H1 (cell line): ENCODE data around the gene NTNG2. TPM values are rescaled to one million over a fixed set of nuclear protein-coding genes. Genes with fewer than 3 reads are reported as not detected.

Source experiments
- CTCF ChIA-PET: fragments of 300-600 bp; sonication (Branson Sonifier 250); formaldehyde crosslinking; loops from one replicate; lab custom pipeline; 2021; ENCODE audit not compliant: partially characterized antibody; lab: Charles Lee
- POLR2A ChIA-PET: fragments of 300-600 bp; sonication (Branson Sonifier 250); formaldehyde crosslinking; loops from one replicate; lab custom pipeline; 2021; ENCODE audit warnings: inconsistent platforms; ENCODE audit not compliant: partially characterized antibody; lab: Charles Lee
- DNase-seq, 2 experiments: peaks; one replicate each; pipeline versions ENCODE4 v3.0.0 to v3.0.0-alpha.2; 2010 to 2022; ENCODE audit warnings: low spot score in 2 of 2, low read depth in 1 of 2, mixed read lengths in 1 of 2
- FAIRE-seq: peaks from 2 replicates; lab custom pipeline; 2011; peaks lifted over from hg19 to GRCh38; lab: Jason Lieb, UNC
- H2AFZ ChIP-seq: 2 replicates; pipeline ENCODE4 v1.8.1; 2012; ENCODE audit warnings: low read length, inconsistent platforms
- H2AK5ac ChIP-seq: 2 replicates; pipeline ENCODE4 v1.6.1; 2013; ENCODE audit warnings: low read depth, low read length
- H2BK120ac ChIP-seq: replicated peaks from 2 replicates; pipeline ENCODE3; 2013; ENCODE audit warnings: low read depth, low read length, inconsistent platforms
- H2BK12ac ChIP-seq: 2 replicates; pipeline ENCODE4 v1.6.1; 2013; ENCODE audit warnings: low read depth, low read length
- H2BK15ac ChIP-seq: 2 replicates; pipeline ENCODE4 v1.6.1; 2013; ENCODE audit warnings: low read length
- H2BK20ac ChIP-seq: 2 replicates; pipeline ENCODE4 v1.6.1; 2013; ENCODE audit warnings: low read length
- H2BK5ac ChIP-seq: 2 replicates; pipeline ENCODE4 v1.6.1; 2013; ENCODE audit warnings: low read depth, low read length
- H3K14ac ChIP-seq: 2 replicates; pipeline ENCODE4 v1.6.1; 2013; ENCODE audit warnings: inconsistent platforms; ENCODE audit not compliant: insufficient read length
- H3K18ac ChIP-seq: 2 replicates; pipeline ENCODE4 v1.6.1; 2013; ENCODE audit warnings: low read length; ENCODE audit errors: extremely low read depth
- H3K23ac ChIP-seq: 2 replicates; pipeline ENCODE4 v1.6.1; 2013; ENCODE audit warnings: inconsistent platforms; ENCODE audit not compliant: insufficient read length
- H3K23me2 ChIP-seq: 2 replicates; pipeline ENCODE4 v1.6.1; 2013; ENCODE audit warnings: low read depth, low read length
- H3K27ac ChIP-seq: 2 replicates; pipeline ENCODE4 v1.6.1; 2011; ENCODE audit warnings: low read depth, low read length, inconsistent platforms
- H3K27me3 ChIP-seq, 4 experiments: replicated peaks in 1 of 4; 1 replicate in 1 of 4; 2 replicates in 3 of 4; pipeline versions ENCODE4 v1.6.1 to v1.8.1; 2011 to 2013; ENCODE audit warnings: low read length in 3 of 4, mild to moderate bottlenecking in 3 of 4, inconsistent platforms in 2 of 4, mixed read lengths in 2 of 4, moderate library complexity in 1 of 4; ENCODE audit not compliant: control insufficient read depth in 3 of 4, insufficient read depth in 3 of 4; ENCODE audit errors: extremely low read depth in 1 of 4
- H3K36me3 ChIP-seq, 4 experiments: 2 replicates each; pipeline versions ENCODE4 v1.6.1 to v1.8.1; 2011 to 2013; ENCODE audit warnings: mild to moderate bottlenecking in 4 of 4, low read length in 3 of 4, moderate library complexity in 2 of 4, control low read depth in 1 of 4, inconsistent platforms in 1 of 4; ENCODE audit not compliant: insufficient read depth in 4 of 4, control insufficient read depth in 2 of 4
- H3K4ac ChIP-seq: replicated peaks from 2 replicates; pipeline ENCODE3; 2013; ENCODE audit warnings: low read length, low read depth, mixed read lengths, inconsistent platforms; ENCODE audit not compliant: insufficient read length
- H3K4me1 ChIP-seq, 4 experiments: replicated peaks in 1 of 4; 1 replicate in 1 of 4; 2 replicates in 3 of 4; pipeline versions ENCODE4 v1.6.1 to v1.8.1; 2011 to 2013; ENCODE audit warnings: low read length in 3 of 4, inconsistent platforms in 2 of 4, mixed read lengths in 1 of 4; ENCODE audit not compliant: insufficient read depth in 4 of 4, control insufficient read depth in 3 of 4
- H3K4me2 ChIP-seq, 2 experiments: 2 replicates each; pipeline versions ENCODE4 v1.6.1 to v1.8.1; 2011 to 2013; ENCODE audit warnings: low read depth in 2 of 2, low read length in 2 of 2, control low read depth in 1 of 2, inconsistent platforms in 1 of 2, mild to moderate bottlenecking in 1 of 2; ENCODE audit not compliant: insufficient read depth in 1 of 2
- H3K4me3 ChIP-seq, 4 experiments: fragments of 200-600, 300-600 bp in 1 of 4; sonication (generic), shearing (Covaris generic), sonication (Bioruptor Twin) in 1 of 4; 2 replicates each; pipeline versions ENCODE4 v1.5.1 to v1.8.1; 2011 to 2016; ENCODE audit warnings: low read length in 4 of 4, low read depth in 3 of 4, control low read depth in 2 of 4, inconsistent platforms in 2 of 4, mild to moderate bottlenecking in 2 of 4, mixed read lengths in 1 of 4, moderate library complexity in 1 of 4; ENCODE audit not compliant: insufficient read depth in 2 of 4; ENCODE audit errors: extremely low read depth in 1 of 4
- H3K56ac ChIP-seq: replicated peaks from 2 replicates; pipeline ENCODE3; 2013; ENCODE audit warnings: low read depth, mild to moderate bottlenecking, mixed read lengths, low read length, inconsistent platforms; ENCODE audit not compliant: insufficient read length
- H3K79me1 ChIP-seq: 2 replicates; pipeline ENCODE4 v1.6.1; 2013; ENCODE audit warnings: low read depth, low read length, control low read depth
- H3K79me2 ChIP-seq, 2 experiments: 2 replicates each; pipeline versions ENCODE4 v1.6.1 to v1.8.1; 2012 to 2013; ENCODE audit warnings: low read length in 2 of 2, mild to moderate bottlenecking in 2 of 2, inconsistent platforms in 1 of 2; ENCODE audit not compliant: insufficient read depth in 2 of 2, control insufficient read depth in 1 of 2
- H3K9ac ChIP-seq, 4 experiments: replicated peaks in 1 of 4; 1 replicate in 1 of 4; 2 replicates in 3 of 4; pipeline versions ENCODE4 v1.6.1 to v1.8.1; 2011 to 2013; ENCODE audit warnings: low read depth in 3 of 4, low read length in 3 of 4, control low read depth in 2 of 4, mild to moderate bottlenecking in 2 of 4, moderate library complexity in 2 of 4, inconsistent platforms in 1 of 4; ENCODE audit errors: extremely low read depth in 1 of 4
- H3K9me3 ChIP-seq, 2 experiments: 2 replicates each; pipeline versions ENCODE4 v1.6.1 to v1.8.1; 2012 to 2013; ENCODE audit warnings: mild to moderate bottlenecking in 2 of 2, moderate library complexity in 2 of 2, control low read depth in 1 of 2, inconsistent platforms in 1 of 2, low read depth in 1 of 2, low read length in 1 of 2, mixed read lengths in 1 of 2; ENCODE audit not compliant: insufficient read depth in 2 of 2
- H4K20me1 ChIP-seq, 2 experiments: replicated peaks in 1 of 2; 2 replicates each; pipeline versions ENCODE3 to v1.8.1; 2011 to 2013; ENCODE audit warnings: inconsistent platforms in 2 of 2, low read length in 2 of 2, mild to moderate bottlenecking in 1 of 2; ENCODE audit not compliant: insufficient read depth in 2 of 2, control insufficient read depth in 1 of 2
- H4K5ac ChIP-seq: 2 replicates; pipeline ENCODE4 v1.6.1; 2013; ENCODE audit warnings: low read length, low read depth, mixed read lengths, inconsistent platforms; ENCODE audit not compliant: insufficient read length
- H4K8ac ChIP-seq: 2 replicates; pipeline ENCODE4 v1.8.0; 2013; ENCODE audit warnings: mild to moderate bottlenecking, moderate library complexity, low read length, inconsistent platforms; ENCODE audit not compliant: insufficient read depth; ENCODE audit errors: extremely low read depth
- H4K91ac ChIP-seq: replicated peaks from 2 replicates; pipeline ENCODE3; 2013; ENCODE audit warnings: low read length, mixed read lengths, inconsistent platforms; ENCODE audit not compliant: insufficient read length
- BACH1 ChIP-seq: IDR thresholded peaks from 2 replicates; pipeline ENCODE4 v1.6.1; 2012; ENCODE audit warnings: low read length, improper control_type of control experiment
- CTBP2 ChIP-seq: IDR thresholded peaks from 2 replicates; pipeline ENCODE4 v1.7.0; 2011; ENCODE audit warnings: borderline replicate concordance, mild to moderate bottlenecking, moderate library complexity, mixed read lengths, low read length; ENCODE audit not compliant: insufficient read depth, insufficient read length
- POU5F1 ChIP-seq: IDR thresholded peaks from 2 replicates; pipeline ENCODE4 v1.6.1; 2011; ENCODE audit warnings: low read depth, mild to moderate bottlenecking, low read length, moderate library complexity
- SIRT6 ChIP-seq: IDR thresholded peaks from one replicate; pipeline ENCODE4 v1.7.1; 2012; ENCODE audit warnings: low read length, inconsistent platforms
- WGBS, 2 experiments: shearing (Covaris generic) in 1 of 2; methylation state at CpG; one replicate each; pipeline versions ENCODE4 v1.1.6 to v1.1.7; 2013 to 2015; ENCODE audit warnings: low lambda C conversion rate in 2 of 2, mixed read lengths in 2 of 2, inconsistent platforms in 1 of 2, low coverage in 1 of 2, missing lambda C conversion rate in 1 of 2; ENCODE audit not compliant: insufficient replicate concordance in 2 of 2, insufficient coverage in 1 of 2, insufficient read length in 1 of 2; ENCODE audit errors: extremely low coverage in 1 of 2, missing lambda C conversion rate in 1 of 2; 5-methylcytosine and 5-hydroxymethylcytosine counted together
- polyA plus RNA-seq, 7 experiments: library from polyadenylated mRNA; depleted of rRNA in 3 of 7; stranded (reverse) in 5 of 7; unstranded in 2 of 7; fragments of >200 nt in 5 of 7; fragments of 200-250 nt in 2 of 7; gene quantifications; 1 replicate in 5 of 7; 2 replicates in 1 of 7; 4 replicates in 1 of 7; pipeline versions ENCODE4 v1.2.1 to v1.2.3, GENCODE V29; 2011 to 2013; ENCODE audit warnings: missing spikeins in 2 of 7, mixed read lengths in 2 of 7
- total RNA-seq: library from RNA; stranded (reverse); fragmentation: NEBNext Ultra II Directional; extraction: Animal tissue kit (Norgen Biotek cat#: 25700); gene quantifications from 2 replicates; pipeline ENCODE4 v1.2.1, GENCODE V29; 2021

Gene NTNG2
- total and polyA plus RNA-seq, 2 of the 8 experiments (the other 6 are each of a cell fraction or from before 2014, with no cell fraction given): 1.4 to 1.5 TPM

DNA sequence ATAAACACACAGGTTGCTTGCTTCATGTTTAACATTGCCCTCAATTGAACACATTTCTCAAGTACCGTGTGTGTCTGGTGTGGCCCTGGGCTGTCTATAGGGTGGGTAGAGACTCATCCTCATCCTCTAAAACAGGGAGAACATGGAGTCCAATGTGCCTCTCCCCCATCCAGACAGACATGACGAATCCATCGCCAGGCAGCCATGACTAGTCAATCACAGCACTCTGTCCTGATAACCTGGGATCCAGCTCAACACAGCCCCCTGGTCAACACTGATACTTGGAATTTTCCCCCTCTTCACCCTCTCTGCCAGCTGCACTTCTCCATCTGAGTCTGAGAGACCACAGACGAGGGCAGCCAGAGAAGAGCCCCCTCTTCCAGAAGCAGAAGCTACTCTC lies 10.7 kb upstream of the NTNG2 start:
- no peak overlapping the region for H4K91ac ChIP-seq
- no peak overlapping the region for H2BK12ac ChIP-seq
- H3K27me3 ChIP-seq: peaks cover 0 to 10% (median 0%) of the 10 kb centered on the region in 4 experiments; a peak in 3 of 7 replicates
- no peak for TF ChIP-seq POU5F1
- TF ChIP-seq CTBP2: no peak
- no peak for TF ChIP-seq BACH1
- TF ChIP-seq SIRT6: no peak
- H3K23me2 ChIP-seq: no peaks in the 10 kb centered on the region
- H3K23ac ChIP-seq: no peak overlapping the region
- no peak for FAIRE-seq
- H2BK20ac ChIP-seq: no peak overlapping the region
- H2AK5ac ChIP-seq: no peak overlapping the region
- no peak overlapping the region for H3K18ac ChIP-seq
- H3K4ac ChIP-seq: no peak overlapping the region
- no peak overlapping the region for H4K5ac ChIP-seq
- no peaks in the 10 kb centered on the region for H3K79me2 ChIP-seq
- no peak overlapping the region for H3K27ac ChIP-seq
- no peak overlapping the region for H3K56ac ChIP-seq
- no peaks in the 10 kb centered on the region for H4K20me1 ChIP-seq
- no peak overlapping the region for H3K4me3 ChIP-seq
- H2BK5ac ChIP-seq: no peak overlapping the region
- CTCF ChIA-PET: interaction anchor here (1.1 to 6.6 kb wide), 3 partner anchors 17 to 173 kb away, joined by 3 to 26 read pairs (median 3); no protein-coding TSS in a partner anchor
- 83% methylated on average over 4 of the region's 4 CpGs; no CpG with 5 or more reads in 1 of the 2 experiments for WGBS, 2 experiments
- H2BK120ac ChIP-seq: no peak overlapping the region
- DNase-seq: no peak
- H3K4me2 ChIP-seq: no peak overlapping the region
- no peak overlapping the region for H3K9ac ChIP-seq
- no peaks in the 10 kb centered on the region for H3K36me3 ChIP-seq
- no peak overlapping the region for H4K8ac ChIP-seq
- POLR2A ChIA-PET: interaction anchor here (1.1 kb wide), 1 partner anchor 89 kb away, joined by 3 read pairs; no protein-coding TSS in a partner anchor
- no peaks in the 10 kb centered on the region for H3K79me1 ChIP-seq
- no peak overlapping the region for H2BK15ac ChIP-seq
- H3K14ac ChIP-seq: no peak overlapping the region
- no peaks in the 10 kb centered on the region for H3K9me3 ChIP-seq
- H2AFZ ChIP-seq: no peak overlapping the region
- H3K4me1 ChIP-seq: peaks cover 0 to 12% (median 6%) of the 10 kb centered on the region in 4 experiments; a peak in 5 of 7 replicates
